ENCODE data around the gene IZUMO1R.

The IZUMO1R gene

GRCh38 chr11:94307101-94307791 is 2.9 kb downstream of the IZUMO1R start:
- no peak for DNase-seq (ENCODE audit: low read depth)
- TF ChIP-seq, protein P1, sequence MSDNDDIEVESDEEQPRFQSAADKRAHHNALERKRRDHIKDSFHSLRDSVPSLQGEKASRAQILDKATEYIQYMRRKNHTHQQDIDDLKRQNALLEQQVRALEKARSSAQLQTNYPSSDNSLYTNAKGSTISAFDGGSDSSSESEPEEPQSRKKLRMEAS (IDR thresholded peaks at IDR 0.05; ENCODE audit: low read depth, low read length), result no peak
- TF ChIP-seq, protein P2, sequence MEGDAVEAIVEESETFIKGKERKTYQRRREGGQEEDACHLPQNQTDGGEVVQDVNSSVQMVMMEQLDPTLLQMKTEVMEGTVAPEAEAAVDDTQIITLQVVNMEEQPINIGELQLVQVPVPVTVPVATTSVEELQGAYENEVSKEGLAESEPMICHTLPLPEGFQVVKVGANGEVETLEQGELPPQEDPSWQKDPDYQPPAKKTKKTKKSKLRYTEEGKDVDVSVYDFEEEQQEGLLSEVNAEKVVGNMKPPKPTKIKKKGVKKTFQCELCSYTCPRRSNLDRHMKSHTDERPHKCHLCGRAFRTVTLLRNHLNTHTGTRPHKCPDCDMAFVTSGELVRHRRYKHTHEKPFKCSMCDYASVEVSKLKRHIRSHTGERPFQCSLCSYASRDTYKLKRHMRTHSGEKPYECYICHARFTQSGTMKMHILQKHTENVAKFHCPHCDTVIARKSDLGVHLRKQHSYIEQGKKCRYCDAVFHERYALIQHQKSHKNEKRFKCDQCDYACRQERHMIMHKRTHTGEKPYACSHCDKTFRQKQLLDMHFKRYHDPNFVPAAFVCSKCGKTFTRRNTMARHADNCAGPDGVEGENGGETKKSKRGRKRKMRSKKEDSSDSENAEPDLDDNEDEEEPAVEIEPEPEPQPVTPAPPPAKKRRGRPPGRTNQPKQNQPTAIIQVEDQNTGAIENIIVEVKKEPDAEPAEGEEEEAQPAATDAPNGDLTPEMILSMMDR (IDR thresholded peaks at IDR 0.05; ENCODE audit: low read depth, low read length), result no peak
- TF ChIP-seq MYC (IDR thresholded peaks at IDR 0.05; ENCODE audit: low read depth, low read length) (no peak), POLR2A (IDR thresholded peaks at IDR 0.05; ENCODE audit: extremely low read depth, insufficient read length) (no peak)
- no peak overlapping the region for H3K4me3 ChIP-seq (ENCODE audit: low read depth, low read length)

DNA sequence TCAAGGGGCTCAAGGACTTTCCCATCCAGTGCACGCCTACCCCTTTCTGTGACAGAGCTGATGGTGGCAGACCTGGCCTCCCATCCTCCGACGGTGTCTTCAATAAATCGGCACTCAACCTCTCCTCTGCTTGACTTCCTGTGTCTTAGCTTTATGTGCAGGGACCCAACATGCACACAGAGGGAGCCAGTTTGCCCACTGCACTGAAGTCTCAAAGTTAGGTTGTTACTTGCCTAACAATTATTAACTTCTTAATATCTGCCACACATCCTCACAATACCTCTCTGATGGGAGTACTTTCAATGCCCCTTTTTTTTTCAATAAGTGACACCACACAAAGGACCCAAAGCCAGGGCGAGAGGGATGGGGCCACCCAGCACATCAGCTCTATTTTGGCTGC is 3.6 kb downstream of the IZUMO1R start:
- TF ChIP-seq, protein P1 (IDR thresholded peaks at IDR 0.05; ENCODE audit: low read depth, low read length), result no peak
- TF ChIP-seq POLR2A (IDR thresholded peaks at IDR 0.05; ENCODE audit: extremely low read depth, insufficient read length), result no peak
- TF ChIP-seq, protein P2 (IDR thresholded peaks at IDR 0.05; ENCODE audit: low read depth, low read length), result no peak
- no peak for TF ChIP-seq MYC (IDR thresholded peaks at IDR 0.05; ENCODE audit: low read depth, low read length)
- no peak overlapping the region for H3K4me3 ChIP-seq (ENCODE audit: low read depth, low read length)

GRCh38 chr11:94309757-94310156 is 5.4 kb downstream of the IZUMO1R start:
- DNase-seq (ENCODE audit: low read depth), result no peak
- TF ChIP-seq, protein P1 (IDR thresholded peaks at IDR 0.05; ENCODE audit: low read depth, low read length), result no peak
- TF ChIP-seq MYC (IDR thresholded peaks at IDR 0.05; ENCODE audit: low read depth, low read length), result no peak
- no peak for TF ChIP-seq POLR2A (IDR thresholded peaks at IDR 0.05; ENCODE audit: extremely low read depth, insufficient read length)
- TF ChIP-seq, protein P2 (IDR thresholded peaks at IDR 0.05; ENCODE audit: low read depth, low read length), result no peak

More for the DNA sequence above, 3.6 kb downstream of the IZUMO1R start:
- no peak for DNase-seq (ENCODE audit: low read depth)

DNA sequence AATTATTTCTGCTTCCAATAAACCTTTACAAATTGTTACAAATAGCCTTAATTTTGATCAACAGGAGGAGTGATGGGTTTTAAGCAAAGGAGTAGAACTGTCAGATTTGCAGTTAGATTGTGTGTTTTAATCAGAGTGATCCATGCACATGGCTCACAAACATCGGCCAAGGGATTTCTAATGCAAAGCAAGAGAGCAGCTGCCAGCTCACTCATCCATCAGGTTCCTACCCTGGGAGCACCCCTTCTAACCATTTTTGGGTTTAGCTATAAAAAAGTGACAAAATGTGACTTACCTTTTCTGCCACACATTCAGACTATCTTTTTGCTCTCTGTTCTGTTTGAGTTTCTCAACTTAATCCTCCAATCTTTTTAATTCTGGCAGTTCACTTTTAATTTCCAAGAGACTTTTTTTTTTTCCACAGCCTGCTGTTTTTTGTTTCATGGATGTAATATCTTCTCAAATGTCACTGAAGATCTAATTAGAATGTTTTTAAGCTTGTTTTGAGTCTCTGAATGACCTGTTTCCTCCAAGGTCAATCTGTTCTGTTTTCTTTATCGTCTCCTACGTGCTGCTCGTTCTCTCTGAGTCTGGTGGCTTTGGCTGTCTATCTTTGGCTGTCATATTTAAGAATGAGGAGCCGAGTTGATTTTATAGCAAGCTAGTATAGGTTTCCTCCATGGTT is 6.0 kb downstream of the IZUMO1R start:
- no peak overlapping the region for H3K4me3 ChIP-seq (ENCODE audit: low read depth, low read length)
- DNase-seq (ENCODE audit: low read depth), result no peak
- TF ChIP-seq, protein P1 (IDR thresholded peaks at IDR 0.05; ENCODE audit: low read depth, low read length), result no peak
- TF ChIP-seq, protein P2 (IDR thresholded peaks at IDR 0.05; ENCODE audit: low read depth, low read length), result no peak
- TF ChIP-seq POLR2A (IDR thresholded peaks at IDR 0.05; ENCODE audit: extremely low read depth, insufficient read length) (no peak), MYC (IDR thresholded peaks at IDR 0.05; ENCODE audit: low read depth, low read length) (no peak)

More at GRCh38 chr11:94309757-94310156, 5.4 kb downstream of the IZUMO1R start:
- H3K4me3 ChIP-seq (ENCODE audit: low read depth, low read length), result no peak overlapping the region

GRCh38 chr11:94312339-94312738 is 8.0 kb downstream of the IZUMO1R start:
- H3K4me3 ChIP-seq (ENCODE audit: low read depth, low read length), result no peak overlapping the region
- DNase-seq (ENCODE audit: low read depth), result no peak
- TF ChIP-seq, protein P2 (IDR thresholded peaks at IDR 0.05; ENCODE audit: low read depth, low read length), result no peak
- no peak for TF ChIP-seq MYC (IDR thresholded peaks at IDR 0.05; ENCODE audit: low read depth, low read length)
